Mucosa of rectum (tissue), 2 donors: ENCODE measurements around the gene TDRD9.

Source experiments
- H3K27ac ChIP-seq, 2 donors: one replicate each; pipeline ENCODE4 v1.7.0; 2013; ENCODE audit warnings: inconsistent platforms in 2 of 2, low read depth in 2 of 2, low read length in 2 of 2
- H3K27me3 ChIP-seq, 2 donors: one replicate each; pipeline ENCODE4 v1.7.0; 2013; ENCODE audit warnings: low read length in 2 of 2; ENCODE audit not compliant: control insufficient read depth in 2 of 2, insufficient read depth in 2 of 2
- H3K36me3 ChIP-seq, 2 donors: one replicate each; pipeline ENCODE4 v1.7.0; 2013; ENCODE audit warnings: low read length in 2 of 2; ENCODE audit not compliant: control insufficient read depth in 2 of 2, insufficient read depth in 2 of 2
- H3K4me1 ChIP-seq, 2 donors: one replicate each; pipeline ENCODE4 v1.7.0; 2013; ENCODE audit warnings: low read length in 2 of 2, mild to moderate bottlenecking in 1 of 2; ENCODE audit not compliant: control insufficient read depth in 2 of 2, insufficient read depth in 2 of 2
- H3K4me3 ChIP-seq, 2 donors: one replicate each; pipeline ENCODE4 v1.7.0; 2013; ENCODE audit warnings: low read length in 2 of 2
- H3K9ac ChIP-seq, 2 donors: one replicate each; pipeline ENCODE4 v1.7.0; 2013; ENCODE audit warnings: low read length in 2 of 2, low read depth in 1 of 2, mild to moderate bottlenecking in 1 of 2
- H3K9me3 ChIP-seq, 2 donors: one replicate each; pipeline ENCODE4 v1.7.0; 2013; ENCODE audit warnings: low read length in 2 of 2; ENCODE audit not compliant: control insufficient read depth in 2 of 2
- donor health status: healthy.
- donor health status: Normal muscosa, but diverticular disease.

TDRD9 gene

DNA sequence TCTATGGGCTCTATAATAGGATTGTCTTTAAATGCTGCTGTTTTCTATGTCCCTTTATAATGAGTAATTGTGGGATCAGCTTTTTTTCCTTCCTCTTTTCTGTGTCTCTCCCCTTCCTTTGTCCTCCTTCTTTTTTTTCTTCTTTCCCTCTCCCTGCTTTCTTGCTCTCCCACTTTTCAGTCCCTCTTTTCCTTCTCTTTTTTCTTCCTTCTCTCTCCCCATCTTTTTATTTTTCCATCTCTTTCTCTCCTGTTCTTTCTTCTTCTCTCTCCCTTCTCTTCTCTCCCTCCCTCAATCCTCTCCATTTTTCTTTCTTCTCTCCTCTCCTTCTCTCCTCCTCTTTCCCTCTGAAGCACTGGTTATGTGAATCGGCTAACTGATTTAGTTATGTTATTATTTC, 76.6 kb downstream of the TDRD9 start:
- H3K9ac ChIP-seq: no peak overlapping the region
- no peaks in the 10 kb centered on the region for H3K4me1 ChIP-seq
- H3K9me3 ChIP-seq: no peaks in the 10 kb centered on the region
- H3K36me3 ChIP-seq: no peaks in the 10 kb centered on the region
- no peak overlapping the region for H3K4me3 ChIP-seq
- no peak overlapping the region for H3K27ac ChIP-seq
- H3K27me3 ChIP-seq: peaks cover 0 to 2% of the 10 kb centered on the region in 2 donors

DNA sequence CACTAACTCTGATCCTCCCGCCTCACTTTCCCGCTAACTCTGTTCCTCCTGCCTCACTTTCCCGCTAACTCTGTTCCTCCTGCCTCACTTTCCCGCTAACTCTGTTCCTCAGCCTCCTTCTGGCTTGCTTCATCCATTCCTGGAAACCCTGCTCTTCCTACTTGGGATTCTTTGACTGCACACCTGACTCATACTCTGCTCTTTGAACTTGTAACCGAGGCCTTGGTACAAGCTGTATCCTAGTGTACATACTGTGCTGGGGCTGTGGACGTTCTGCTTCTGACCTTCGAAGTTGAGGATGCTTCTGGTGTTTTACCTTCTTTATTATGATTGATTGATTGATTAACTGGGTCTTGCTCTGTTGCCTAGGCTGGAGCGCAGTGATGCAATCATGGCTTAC, 77.2 kb downstream of the TDRD9 start:
- Histone ChIP-seq H3K9me3 (no peaks in the 10 kb centered on the region), H3K36me3 (no peaks in the 10 kb centered on the region), H3K27me3 (no peaks in the 10 kb centered on the region), H3K9ac (no peak overlapping the region), H3K4me1 (no peaks in the 10 kb centered on the region), H3K27ac (no peak overlapping the region), H3K4me3 (no peak overlapping the region)

DNA sequence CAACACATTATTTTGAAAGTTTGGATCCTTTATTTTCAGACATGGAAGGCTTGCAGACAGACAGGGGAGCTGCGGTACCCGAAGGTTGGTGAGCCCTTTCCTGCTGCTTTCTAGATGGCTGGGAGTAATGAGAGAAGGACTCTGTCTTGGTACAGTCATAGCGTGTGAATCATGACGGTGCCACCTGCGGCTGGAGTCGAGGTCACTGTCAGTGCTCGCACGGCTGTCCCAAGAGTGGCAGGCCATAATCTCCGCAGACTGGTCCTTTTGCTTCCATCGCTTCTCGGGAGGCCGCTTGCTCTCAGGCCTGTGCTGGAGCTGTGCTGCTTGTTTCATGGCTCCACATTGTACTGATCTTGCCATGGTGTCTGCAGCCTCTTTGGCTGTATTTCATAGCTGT, 78.9 kb downstream of the TDRD9 start:
- Histone ChIP-seq H3K9me3 (no peaks in the 10 kb centered on the region), H3K4me3 (no peak overlapping the region), H3K27me3 (no peaks in the 10 kb centered on the region), H3K36me3 (no peaks in the 10 kb centered on the region), H3K9ac (no peak overlapping the region), H3K27ac (no peak overlapping the region), H3K4me1 (no peaks in the 10 kb centered on the region)

DNA sequence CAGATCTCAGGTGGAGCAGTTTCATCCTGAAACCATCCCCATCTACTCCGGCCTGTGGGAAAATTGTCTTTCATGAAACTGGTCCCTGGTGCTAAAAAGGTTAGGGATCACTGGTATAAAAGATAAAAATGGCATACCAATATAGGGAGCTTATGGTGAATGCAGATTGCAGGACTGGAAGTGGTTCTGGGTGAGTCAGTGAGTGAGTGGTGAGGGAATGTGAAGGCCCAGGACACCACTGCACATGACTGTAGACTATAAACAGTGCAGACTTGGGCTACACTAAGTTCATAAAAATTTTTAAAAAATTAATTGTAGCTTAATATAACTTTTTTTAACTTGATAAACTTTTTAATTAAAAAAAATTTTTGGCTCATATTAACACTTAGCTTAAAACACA, 81.0 kb downstream of the TDRD9 start:
- no peaks in the 10 kb centered on the region for H3K27me3 ChIP-seq
- no peaks in the 10 kb centered on the region for H3K9me3 ChIP-seq
- H3K27ac ChIP-seq: no peak overlapping the region
- no peak overlapping the region for H3K4me3 ChIP-seq
- no peak overlapping the region for H3K9ac ChIP-seq
- no peaks in the 10 kb centered on the region for H3K4me1 ChIP-seq
- H3K36me3 ChIP-seq: no peaks in the 10 kb centered on the region

DNA sequence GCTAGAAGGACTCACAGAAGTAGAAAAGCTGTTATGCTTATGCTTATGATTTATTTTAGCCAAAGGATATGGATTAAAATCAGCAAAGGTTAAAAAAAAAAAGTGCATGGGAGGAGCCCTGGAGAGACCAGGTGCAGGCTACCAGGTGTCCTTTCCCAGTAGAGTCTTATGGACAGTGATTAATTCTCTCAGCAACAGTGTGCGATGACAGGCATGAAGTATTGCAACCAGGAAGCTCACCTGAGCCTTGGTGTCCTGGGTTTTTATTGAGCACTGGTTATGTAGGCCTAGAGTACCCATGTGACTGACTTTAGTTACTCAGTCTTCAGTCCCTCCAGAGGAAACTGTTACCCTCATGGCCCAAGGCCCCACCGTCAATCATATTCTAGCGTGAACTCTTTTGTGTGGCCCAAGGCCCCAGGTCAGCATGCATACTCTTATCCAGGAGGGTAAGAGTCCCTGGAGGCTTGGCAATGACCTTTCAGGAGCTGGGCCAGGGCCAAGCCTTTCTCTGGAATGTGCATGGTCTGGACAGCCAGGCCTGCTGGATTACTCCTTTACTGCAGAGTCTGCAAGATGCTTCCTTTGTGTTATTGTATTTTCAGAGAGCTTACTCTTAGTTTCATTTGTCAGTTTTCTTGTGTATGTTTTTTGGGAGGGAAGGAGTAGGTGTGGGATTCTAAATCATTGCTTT, 83.7 kb downstream of the TDRD9 start:
- Histone ChIP-seq H3K9ac (no peak overlapping the region), H3K27ac (no peak overlapping the region), H3K4me3 (no peak overlapping the region), H3K4me1 (no peaks in the 10 kb centered on the region), H3K36me3 (no peaks in the 10 kb centered on the region), H3K27me3 (peaks cover 0 to 2% of the 10 kb centered on the region in 2 donors), H3K9me3 (no peaks in the 10 kb centered on the region)

DNA sequence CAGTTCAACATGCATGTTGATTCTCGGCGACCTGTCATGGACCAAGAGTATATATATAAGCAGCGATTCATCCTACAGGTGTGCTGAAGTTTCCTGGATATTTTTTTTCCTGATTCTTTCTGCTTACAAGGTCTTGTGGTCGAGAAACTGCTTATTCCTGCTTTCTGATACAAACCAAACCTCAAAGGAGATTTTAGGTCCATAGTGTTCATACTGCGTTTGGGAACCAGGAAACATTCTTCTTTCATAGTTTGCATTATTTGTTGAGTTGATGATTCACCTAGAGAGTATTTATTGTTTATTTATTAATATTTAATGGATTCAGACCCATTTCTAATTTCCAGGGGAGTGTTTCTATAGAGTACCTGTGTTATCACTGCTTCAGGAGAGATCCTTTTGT, 86.5 kb downstream of the TDRD9 start:
- H3K27ac ChIP-seq: no peak overlapping the region
- no peaks in the 10 kb centered on the region for H3K9me3 ChIP-seq
- H3K9ac ChIP-seq: no peak overlapping the region
- H3K36me3 ChIP-seq: no peaks in the 10 kb centered on the region
- H3K4me3 ChIP-seq: no peak overlapping the region
- H3K4me1 ChIP-seq: no peaks in the 10 kb centered on the region
- H3K27me3 ChIP-seq: peaks cover 0 to 2% of the 10 kb centered on the region in 2 donors

DNA sequence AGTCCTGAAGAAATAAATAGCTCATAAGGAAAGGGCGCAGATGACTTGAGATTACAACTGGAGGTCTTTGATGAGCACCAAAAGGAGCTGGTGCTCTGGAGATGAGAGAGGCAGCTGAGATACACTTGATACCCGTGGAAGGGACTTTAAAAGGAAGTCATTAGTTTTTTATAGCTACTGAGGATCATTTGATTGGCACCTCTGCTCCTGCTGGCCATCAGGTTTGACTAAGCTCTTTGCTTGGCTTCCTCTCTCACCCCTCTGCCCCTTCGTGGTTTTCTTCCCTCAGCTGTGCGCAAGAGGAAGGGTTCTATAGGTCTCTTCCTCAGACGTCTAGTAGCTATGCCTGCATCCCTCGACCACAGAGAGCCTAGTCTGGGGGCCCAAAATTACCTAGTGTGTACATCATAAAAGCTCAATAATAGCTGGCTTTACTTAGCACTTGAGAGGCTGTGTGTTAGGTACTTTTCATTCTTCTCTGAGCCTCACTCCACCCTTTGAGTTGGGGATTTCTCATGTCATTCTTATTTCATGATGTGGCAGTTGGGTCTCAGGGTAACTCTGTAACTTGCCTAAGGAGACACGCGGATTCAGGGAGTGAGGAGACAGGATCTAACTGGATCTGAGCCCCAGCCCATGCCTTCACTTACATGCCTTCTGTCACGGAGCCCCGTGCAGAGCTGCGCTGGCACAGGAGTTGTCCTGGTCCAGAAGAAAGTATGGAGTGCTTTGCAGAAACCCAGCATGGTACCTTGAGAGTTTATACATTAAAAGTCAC, 88.8 kb downstream of the TDRD9 start:
- Histone ChIP-seq H3K36me3 (no peaks in the 10 kb centered on the region), H3K27me3 (peaks cover 2% of the 10 kb centered on the region in 2 donors), H3K27ac (no peak overlapping the region)

DNA sequence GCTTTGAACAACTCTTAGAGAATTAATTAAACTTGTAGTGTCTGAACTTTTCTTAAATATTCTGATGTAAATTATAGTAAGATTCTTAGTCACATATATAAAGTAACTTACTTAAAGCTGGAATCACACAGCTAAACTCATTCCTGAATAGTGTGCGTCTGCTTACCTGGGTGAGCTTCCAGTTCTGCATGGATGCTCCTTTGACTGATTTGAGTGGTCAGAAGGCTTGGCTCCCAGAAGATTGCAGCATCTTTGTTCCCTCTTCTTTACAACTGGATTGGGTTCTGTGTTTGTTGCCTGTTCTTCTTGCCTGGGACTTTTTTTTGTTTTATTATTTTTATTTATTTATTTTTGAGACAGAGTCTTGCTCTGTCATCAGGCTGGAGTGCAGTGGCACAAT, 90.8 kb downstream of the TDRD9 start:
- Histone ChIP-seq H3K27me3 (peaks cover 2% of the 10 kb centered on the region in 2 donors), H3K9ac (no peak overlapping the region), H3K4me3 (no peak overlapping the region), H3K36me3 (no peaks in the 10 kb centered on the region), H3K9me3 (no peaks in the 10 kb centered on the region), H3K4me1 (no peaks in the 10 kb centered on the region), H3K27ac (no peak overlapping the region)

More for the DNA sequence above, 88.8 kb downstream of the TDRD9 start:
- no peak overlapping the region for H3K9ac ChIP-seq
- H3K4me3 ChIP-seq: no peak overlapping the region
- no peaks in the 10 kb centered on the region for H3K9me3 ChIP-seq
- no peaks in the 10 kb centered on the region for H3K4me1 ChIP-seq

DNA sequence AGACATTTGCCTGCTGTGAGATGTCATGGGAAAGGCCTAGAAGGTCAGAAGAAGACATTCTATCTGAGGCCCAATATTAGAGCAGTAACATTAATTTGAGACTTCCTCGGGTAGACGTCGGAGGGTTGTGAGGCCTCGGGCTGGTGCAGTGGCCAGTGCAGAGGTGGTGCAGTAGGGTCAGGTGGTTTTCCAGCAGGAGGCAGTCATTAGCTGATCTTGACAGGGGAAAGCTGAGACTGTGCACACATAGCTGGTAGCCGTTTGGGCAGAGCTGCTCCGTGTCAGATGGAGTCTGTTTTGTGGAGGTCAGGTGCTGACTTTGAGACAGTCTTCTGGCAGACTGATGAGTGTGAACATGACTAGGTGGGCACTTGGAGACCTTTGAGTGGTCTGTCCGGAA, 91.5 kb downstream of the TDRD9 start:
- Histone ChIP-seq H3K9ac (no peak overlapping the region), H3K4me1 (no peaks in the 10 kb centered on the region), H3K36me3 (no peaks in the 10 kb centered on the region), H3K4me3 (no peak overlapping the region), H3K27ac (no peak overlapping the region), H3K27me3 (peaks cover 2% of the 10 kb centered on the region in 2 donors), H3K9me3 (no peaks in the 10 kb centered on the region)

DNA sequence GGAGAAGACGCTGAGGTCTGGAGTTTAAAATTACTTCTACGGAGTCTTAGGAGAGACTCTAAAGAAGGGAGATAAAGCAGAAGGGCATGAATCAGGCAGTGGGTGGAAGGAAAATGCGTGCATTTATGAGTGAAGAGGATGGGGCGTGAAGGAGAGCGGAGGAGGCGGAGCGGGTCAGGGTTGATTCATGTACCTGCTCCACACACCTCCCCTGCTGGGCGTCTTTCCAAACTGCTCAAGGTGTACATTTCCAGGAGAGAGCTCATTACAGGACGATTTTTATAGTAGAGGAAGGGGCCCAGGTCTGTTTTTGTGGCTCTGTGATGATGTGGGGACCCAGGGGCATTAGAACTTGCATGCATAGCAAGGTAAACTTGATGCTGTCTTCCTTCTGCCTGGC, 92.2 kb downstream of the TDRD9 start:
- Histone ChIP-seq H3K27ac (no peak overlapping the region), H3K4me1 (no peaks in the 10 kb centered on the region), H3K9me3 (no peaks in the 10 kb centered on the region), H3K9ac (no peak overlapping the region), H3K4me3 (no peak overlapping the region), H3K36me3 (no peaks in the 10 kb centered on the region), H3K27me3 (peaks cover 2% of the 10 kb centered on the region in 2 donors)
